A673 (cell line): ENCODE measurements around the gene DOCK4. TPM values are rescaled to one million over a fixed set of nuclear protein-coding genes. Genes with fewer than 3 reads are reported as not detected.

ENCODE experiments used
- BruUV-seq: library from RNA; stranded (reverse); fragments of 400-500 nt; replicated peaks from 2 replicates; lab custom pipeline; 2021; lab: Mats Ljungman, UMichigan
- CTCF ChIA-PET: fragments of 300-600 bp; sonication (Branson Sonifier 250); formaldehyde crosslinking; loops from one replicate; lab custom pipeline; 2022; ENCODE audit warnings: antibody characterized with exemption; lab: Charles Lee
- POLR2A ChIA-PET: fragments of 300-600 bp; sonication (Branson Sonifier 250); formaldehyde crosslinking; loops from one replicate; lab custom pipeline; 2022; ENCODE audit warnings: antibody characterized with exemption; ENCODE audit not compliant: low non-redundant PET; lab: Charles Lee
- DNase-seq: peaks from one replicate; pipeline ENCODE4 v3.0.0-alpha.2; 2015; ENCODE audit warnings: low spot score
- H3K27ac ChIP-seq: fragments of 200-600 bp; sonication (generic); 2 replicates; pipeline ENCODE4 v1.5.1; 2016; ENCODE audit warnings: mixed run types, low read depth, mild to moderate bottlenecking, mixed read lengths, antibody characterized with exemption, low read length; ENCODE audit not compliant: poor library complexity, severe bottlenecking
- H3K27me3 ChIP-seq: fragments of 200-600 bp; sonication (generic); replicated peaks from 2 replicates; pipeline ENCODE4 v1.6.1; 2017; ENCODE audit warnings: mixed run types, low read depth, mild to moderate bottlenecking, mixed read lengths, antibody characterized with exemption, low read length; ENCODE audit not compliant: insufficient read depth, poor library complexity
- H3K36me3 ChIP-seq: fragments of 200-600 bp; sonication (generic); 2 replicates; pipeline ENCODE4 v1.6.1; 2016; ENCODE audit warnings: mixed run types, mild to moderate bottlenecking, mixed read lengths, antibody characterized with exemption, low read length; ENCODE audit not compliant: insufficient read depth, poor library complexity, severe bottlenecking
- H3K4me1 ChIP-seq: fragments of 200-600 bp; sonication (generic); 2 replicates; pipeline ENCODE4 v1.6.1; 2017; ENCODE audit warnings: mixed run types, mild to moderate bottlenecking, mixed read lengths, antibody characterized with exemption, low read length; ENCODE audit not compliant: insufficient read depth, poor library complexity, severe bottlenecking
- H3K4me3 ChIP-seq: fragments of 200-600 bp; sonication (generic); 2 replicates; pipeline ENCODE4 v1.5.1; 2016; ENCODE audit warnings: low read depth, mixed run types, mild to moderate bottlenecking, mixed read lengths, low read length; ENCODE audit not compliant: poor library complexity, severe bottlenecking
- H3K9me3 ChIP-seq: fragments of 200-600 bp; sonication (generic); 2 replicates; pipeline ENCODE4 v1.6.1; 2016; ENCODE audit warnings: mixed run types, low read depth, mild to moderate bottlenecking, mixed read lengths, antibody characterized with exemption, low read length; ENCODE audit not compliant: poor library complexity, severe bottlenecking
- EZH2 ChIP-seq: fragments of 200-600 bp; sonication (generic); IDR thresholded peaks from 2 replicates; pipeline ENCODE4 v1.6.1; 2017; ENCODE audit warnings: borderline replicate concordance, low read depth, mild to moderate bottlenecking, mixed read lengths, antibody characterized with exemption, low read length; ENCODE audit not compliant: poor library complexity, severe bottlenecking
- intact Hi-C: fragments of 100-400 bp; cut with micrococcal nuclease; formaldehyde crosslinking; loops from one replicate; pipeline ENCODE4 v1.10.0; 2022; ENCODE audit not compliant: unreplicated experiment
- total RNA-seq: library from RNA; stranded (reverse); gene quantifications from 2 replicates; pipeline ENCODE4 v1.2.3, GENCODE V29; 2021
- TF ChIP-seq, protein P1 (sequence below): fragments of 300-800, 200-600 bp; sonication (generic); conservative IDR thresholded peaks from 2 replicates; pipeline ENCODE4 v1.5.1; 2017; ENCODE audit warnings: low read depth, mild to moderate bottlenecking, antibody characterized with exemption, low read length, moderate library complexity, mixed read lengths

Gene DOCK4
- total RNA-seq, 1 experiment from 2014 or later = 28.5 TPM

DNA sequence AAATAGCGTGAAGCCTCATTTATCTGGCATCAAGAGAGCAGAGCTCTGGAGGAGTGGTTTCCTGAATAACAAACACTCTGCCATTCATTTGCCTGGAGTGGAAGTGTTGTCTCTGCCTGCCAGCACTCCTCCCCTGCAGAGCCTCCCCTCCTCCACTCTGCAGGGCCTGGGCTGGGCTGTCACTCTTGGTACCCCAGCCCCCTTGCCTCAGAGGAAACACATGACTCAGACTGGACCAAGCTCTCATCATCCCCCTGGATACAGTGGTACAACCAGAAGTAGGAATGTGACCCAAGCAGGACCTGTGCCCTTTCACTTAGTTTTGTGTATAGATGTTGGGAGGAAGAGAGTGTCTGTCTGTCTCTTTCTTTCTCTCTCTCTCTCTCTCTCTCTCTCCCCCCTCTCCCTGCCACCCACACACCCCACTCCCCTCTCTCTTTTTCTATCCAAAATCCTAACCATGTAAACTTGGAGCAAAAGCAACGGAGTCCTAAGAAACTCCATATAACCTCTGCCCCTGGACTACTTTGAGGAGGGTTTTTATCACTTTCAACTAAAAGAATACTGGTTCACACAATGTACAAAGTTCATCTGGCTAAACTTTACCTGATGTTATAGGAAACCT, 43.9 kb downstream of the DOCK4 start:
- Histone ChIP-seq H3K36me3 (no peaks in the 10 kb centered on the region), H3K27me3 (no peaks in the 10 kb centered on the region), H3K4me3 (no peak overlapping the region), H3K27ac (no peak overlapping the region), H3K4me1 (peaks cover 34% of the 10 kb centered on the region), H3K9me3 (no peaks in the 10 kb centered on the region)
- intact Hi-C loops = no loop called here
- CTCF ChIA-PET = no interaction called here
- POLR2A ChIA-PET = no interaction called here
- TF ChIP-seq, protein P1, sequence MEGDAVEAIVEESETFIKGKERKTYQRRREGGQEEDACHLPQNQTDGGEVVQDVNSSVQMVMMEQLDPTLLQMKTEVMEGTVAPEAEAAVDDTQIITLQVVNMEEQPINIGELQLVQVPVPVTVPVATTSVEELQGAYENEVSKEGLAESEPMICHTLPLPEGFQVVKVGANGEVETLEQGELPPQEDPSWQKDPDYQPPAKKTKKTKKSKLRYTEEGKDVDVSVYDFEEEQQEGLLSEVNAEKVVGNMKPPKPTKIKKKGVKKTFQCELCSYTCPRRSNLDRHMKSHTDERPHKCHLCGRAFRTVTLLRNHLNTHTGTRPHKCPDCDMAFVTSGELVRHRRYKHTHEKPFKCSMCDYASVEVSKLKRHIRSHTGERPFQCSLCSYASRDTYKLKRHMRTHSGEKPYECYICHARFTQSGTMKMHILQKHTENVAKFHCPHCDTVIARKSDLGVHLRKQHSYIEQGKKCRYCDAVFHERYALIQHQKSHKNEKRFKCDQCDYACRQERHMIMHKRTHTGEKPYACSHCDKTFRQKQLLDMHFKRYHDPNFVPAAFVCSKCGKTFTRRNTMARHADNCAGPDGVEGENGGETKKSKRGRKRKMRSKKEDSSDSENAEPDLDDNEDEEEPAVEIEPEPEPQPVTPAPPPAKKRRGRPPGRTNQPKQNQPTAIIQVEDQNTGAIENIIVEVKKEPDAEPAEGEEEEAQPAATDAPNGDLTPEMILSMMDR = no peak
- TF ChIP-seq EZH2 = no peak
- peak; percentile 82 for DNase-seq
- BruUV-seq = no TSS peak

DNA sequence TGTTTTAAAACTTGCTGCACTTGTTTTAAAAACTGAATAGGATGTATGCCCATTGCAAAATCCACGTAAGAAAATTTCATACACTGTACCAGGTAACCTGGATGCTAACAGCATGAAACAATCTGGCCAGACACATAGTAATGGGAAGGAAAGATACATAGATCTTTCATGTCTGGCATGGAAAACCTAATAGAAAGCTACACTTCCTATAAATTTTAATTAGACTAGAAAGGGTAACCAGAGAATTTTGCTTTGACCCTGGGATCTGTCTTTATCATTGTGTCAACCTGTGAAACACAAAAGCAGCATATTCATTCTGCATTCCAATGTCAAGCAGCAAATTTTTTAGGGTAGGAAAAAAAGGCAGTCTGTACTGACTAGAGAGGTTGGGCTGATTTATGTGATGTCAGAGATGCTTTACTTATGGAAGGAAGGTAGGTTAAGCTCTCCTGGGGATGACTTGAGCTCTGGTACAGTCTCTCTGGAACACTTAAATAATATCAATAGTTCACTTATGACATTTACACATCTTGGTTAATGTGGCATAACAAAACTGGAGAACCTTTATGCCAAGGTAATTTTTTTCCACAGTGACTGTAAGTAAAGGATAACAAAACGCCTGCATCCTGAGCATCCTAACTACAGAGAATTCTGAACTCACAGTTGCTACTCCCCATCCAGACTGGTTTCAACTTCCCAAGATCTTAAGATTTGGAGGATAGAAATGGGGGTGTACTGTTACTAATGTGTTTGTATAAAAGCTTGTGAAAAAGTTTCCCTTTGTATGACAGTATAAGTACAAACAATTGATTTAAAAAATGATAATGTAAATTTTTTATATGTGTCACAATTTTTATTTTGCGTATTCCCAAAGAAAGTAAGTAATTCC, 44.7 kb downstream of the DOCK4 start:
- Histone ChIP-seq H3K9me3 (no peaks in the 10 kb centered on the region), H3K36me3 (no peaks in the 10 kb centered on the region), H3K27ac (no peak overlapping the region), H3K27me3 (no peaks in the 10 kb centered on the region), H3K4me3 (no peak overlapping the region), H3K4me1 (peaks cover 34% of the 10 kb centered on the region)
- POLR2A ChIA-PET = no interaction called here
- TF ChIP-seq, protein P1 = no peak
- TF ChIP-seq EZH2 = no peak
- peak; percentile 8 for DNase-seq
- no TSS peak for BruUV-seq
- CTCF ChIA-PET = no interaction called here
- intact Hi-C loops = no loop called here

DNA sequence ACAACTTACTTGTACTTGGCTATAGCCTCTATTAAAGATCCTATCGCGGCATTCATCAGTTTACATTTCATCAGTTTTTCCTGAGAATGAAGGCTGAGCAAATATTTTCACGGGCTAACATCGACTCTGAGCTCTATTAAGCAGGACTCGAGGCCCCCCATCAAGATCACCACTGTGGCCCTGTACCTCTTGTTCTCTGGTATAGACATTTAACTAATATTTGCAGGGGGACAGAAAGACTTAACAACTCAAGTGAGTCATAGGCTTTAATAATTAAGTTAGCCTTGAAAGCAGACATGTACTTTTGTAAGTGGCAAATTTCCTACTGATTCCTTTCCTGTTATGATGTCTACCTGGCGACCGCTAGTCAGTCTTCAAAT, 45.4 kb downstream of the DOCK4 start:
- CTCF ChIA-PET = no interaction called here
- no TSS peak for BruUV-seq
- no peak overlapping the region for H3K4me3 ChIP-seq

More for the DNA sequence above, 45.4 kb downstream of the DOCK4 start:
- no peaks in the 10 kb centered on the region for H3K9me3 ChIP-seq
- no peaks in the 10 kb centered on the region for H3K27me3 ChIP-seq
- peak; percentile 26 for DNase-seq
- peaks cover 34% of the 10 kb centered on the region for H3K4me1 ChIP-seq
- intact Hi-C loops = no loop called here
- H3K36me3 ChIP-seq = no peaks in the 10 kb centered on the region
- POLR2A ChIA-PET = no interaction called here
- no peak overlapping the region for H3K27ac ChIP-seq
- TF ChIP-seq, protein P1 = no peak
- no peak for TF ChIP-seq EZH2
